ENCODE measurements around the gene TSHZ2.

DNA sequence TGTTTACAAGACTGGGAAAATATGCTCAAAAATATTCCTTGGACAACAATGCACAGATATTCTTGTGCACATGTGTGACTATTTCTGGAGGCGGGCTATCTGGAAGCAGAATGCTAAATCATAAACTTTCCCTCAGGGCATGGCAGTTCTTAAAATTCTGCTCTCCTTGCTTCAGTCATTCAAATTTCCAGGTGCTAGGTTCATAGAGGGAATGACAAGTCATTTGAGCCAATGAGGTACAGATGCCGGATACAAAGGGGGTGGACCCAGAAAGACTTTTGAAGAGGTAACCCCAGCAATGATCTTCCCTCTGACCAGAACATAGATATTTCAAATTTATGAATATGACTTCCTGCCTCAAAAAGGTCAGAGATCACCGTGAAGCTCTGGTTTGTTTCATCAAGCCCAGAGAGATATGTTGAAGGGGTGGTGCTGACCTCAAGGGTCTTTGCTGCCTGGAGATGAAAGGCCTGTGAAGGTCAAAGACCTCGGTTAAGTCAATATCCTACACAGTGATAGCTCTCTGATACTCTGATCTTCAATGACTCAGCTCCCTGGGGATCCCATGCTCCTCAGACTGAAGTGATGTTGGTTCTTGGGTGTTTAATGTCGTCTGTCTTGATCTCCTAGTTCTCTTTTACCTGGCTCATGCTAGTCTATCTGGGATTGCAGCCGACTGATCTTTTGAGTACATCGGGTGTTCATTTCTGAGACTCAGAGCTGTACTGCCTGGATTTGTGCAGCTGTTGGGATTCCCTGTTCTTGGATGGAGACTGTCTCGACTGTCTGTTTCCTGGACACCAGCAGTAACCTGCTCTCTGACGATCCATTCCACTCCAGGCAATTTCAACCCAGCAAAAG, 47.5 kb upstream of the TSHZ2 start:
- TF ChIP-seq CTCF (IDR thresholded peaks at IDR 0.05) (no peak), POLR2A (IDR thresholded peaks at IDR 0.05) (no peak)
